Hematopoietic multipotent progenitor cell treated with erythropoietin and hydrocortisone succinate and interleukin-3 and kit ligand, for 15 days (in vitro differentiated cells): ENCODE measurements around the gene FXYD5.
"Not testable (repeated sequence)": the region's sequence is repeated elsewhere in the genome, so short reads cannot be mapped to it uniquely, and the experiment has no call there.

Experiments used
- DNase-seq: peaks from one replicate; pipeline ENCODE4 v3.0.0-alpha.2; 2015; ENCODE audit warnings: low spot score

Gene FXYD5

DNA sequence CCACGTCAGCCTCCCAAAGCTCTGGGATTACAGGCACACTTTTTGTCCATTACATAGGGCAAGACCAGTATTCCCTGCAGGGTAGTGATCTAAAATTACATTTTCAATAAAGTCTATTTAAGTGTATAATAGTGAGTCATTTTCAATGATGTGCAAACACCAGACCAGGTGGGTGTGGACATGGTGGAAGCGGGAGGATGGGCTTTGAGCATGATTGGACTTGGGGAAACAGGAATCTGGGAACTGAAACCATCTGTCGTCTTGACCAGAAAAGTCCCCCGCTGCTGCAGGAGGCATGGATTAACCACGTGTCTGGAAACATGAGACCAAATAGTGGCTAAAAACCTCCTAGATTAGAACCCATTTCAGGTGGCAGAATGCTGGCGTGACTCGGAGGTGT lies 34.0 kb upstream of the FXYD5 start:
- no peak for DNase-seq

DNA sequence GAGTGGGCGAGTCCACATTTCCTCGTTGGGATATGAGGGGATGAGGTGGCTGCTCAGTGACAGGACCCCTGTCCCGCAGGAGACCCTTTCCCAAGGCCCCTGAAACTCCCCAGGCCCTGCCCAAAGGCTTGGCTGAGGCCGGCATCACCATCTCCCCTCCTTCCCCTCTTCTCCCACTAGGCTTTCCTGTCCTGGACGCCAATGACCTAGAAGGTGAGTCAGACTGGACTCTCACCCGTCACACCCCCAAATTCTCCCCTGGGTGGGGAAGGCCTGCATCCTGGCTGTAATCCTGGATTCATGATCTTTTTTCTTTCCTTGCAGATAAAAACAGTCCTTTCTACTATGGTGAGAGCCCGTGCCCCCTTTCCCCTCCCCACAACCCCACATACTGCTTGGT lies 33.6 kb upstream of the FXYD5 start:
- DNase-seq = no peak

DNA sequence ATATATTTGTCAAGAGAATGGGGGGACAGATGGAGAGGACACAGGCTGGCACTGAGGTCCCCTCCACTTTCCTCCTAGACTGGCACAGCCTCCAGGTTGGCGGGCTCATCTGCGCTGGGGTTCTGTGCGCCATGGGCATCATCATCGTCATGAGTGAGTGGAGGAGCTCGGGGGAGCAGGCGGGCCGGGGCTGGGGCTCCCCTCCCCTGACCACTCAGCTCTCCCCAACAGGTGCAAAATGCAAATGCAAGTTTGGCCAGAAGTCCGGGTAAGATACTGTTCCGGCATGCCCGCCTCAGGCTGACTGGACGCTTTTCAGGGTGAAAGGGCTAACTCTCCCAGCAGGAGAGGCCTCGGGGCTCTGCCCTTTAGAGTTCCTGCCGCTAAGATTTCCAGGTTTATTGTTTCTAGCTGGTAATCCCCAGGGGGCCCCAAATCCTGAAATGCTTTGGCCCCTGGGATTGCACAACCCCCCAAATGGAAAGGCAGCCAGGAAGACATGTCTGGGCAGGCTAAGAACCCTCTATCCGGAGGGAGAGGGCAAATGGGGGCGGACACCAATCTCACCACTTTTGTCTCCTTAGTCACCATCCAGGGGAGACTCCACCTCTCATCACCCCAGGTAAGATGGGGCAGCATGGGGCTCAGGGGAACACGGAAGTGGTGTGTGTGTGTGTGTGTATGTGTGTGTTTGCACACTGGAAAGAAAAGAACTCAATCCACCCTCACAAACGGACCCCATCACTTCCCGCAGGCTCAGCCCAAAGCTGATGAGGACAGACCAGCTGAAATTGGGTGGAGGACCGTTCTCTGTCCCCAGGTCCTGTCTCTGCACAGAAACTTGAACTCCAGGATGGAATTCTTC lies 31.6 kb upstream of the FXYD5 start:
- no peak for DNase-seq

DNA sequence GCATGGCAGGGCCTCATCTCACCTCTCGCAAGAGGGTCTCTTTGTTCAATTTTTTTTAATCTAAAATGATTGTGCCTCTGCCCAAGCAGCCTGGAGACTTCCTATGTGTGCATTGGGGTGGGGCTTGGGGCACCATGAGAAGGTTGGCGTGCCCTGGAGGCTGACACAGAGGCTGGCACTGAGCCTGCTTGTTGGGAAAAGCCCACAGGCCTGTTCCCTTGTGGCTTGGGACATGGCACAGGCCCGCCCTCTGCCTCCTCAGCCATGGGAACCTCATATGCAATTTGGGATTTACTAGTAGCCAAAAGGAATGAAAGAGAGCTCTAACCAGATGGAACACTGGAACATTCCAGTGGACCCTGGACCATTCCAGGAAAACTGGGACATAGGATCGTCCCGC lies 31.0 kb upstream of the FXYD5 start:
- DNase-seq = peak; percentile 20

DNA sequence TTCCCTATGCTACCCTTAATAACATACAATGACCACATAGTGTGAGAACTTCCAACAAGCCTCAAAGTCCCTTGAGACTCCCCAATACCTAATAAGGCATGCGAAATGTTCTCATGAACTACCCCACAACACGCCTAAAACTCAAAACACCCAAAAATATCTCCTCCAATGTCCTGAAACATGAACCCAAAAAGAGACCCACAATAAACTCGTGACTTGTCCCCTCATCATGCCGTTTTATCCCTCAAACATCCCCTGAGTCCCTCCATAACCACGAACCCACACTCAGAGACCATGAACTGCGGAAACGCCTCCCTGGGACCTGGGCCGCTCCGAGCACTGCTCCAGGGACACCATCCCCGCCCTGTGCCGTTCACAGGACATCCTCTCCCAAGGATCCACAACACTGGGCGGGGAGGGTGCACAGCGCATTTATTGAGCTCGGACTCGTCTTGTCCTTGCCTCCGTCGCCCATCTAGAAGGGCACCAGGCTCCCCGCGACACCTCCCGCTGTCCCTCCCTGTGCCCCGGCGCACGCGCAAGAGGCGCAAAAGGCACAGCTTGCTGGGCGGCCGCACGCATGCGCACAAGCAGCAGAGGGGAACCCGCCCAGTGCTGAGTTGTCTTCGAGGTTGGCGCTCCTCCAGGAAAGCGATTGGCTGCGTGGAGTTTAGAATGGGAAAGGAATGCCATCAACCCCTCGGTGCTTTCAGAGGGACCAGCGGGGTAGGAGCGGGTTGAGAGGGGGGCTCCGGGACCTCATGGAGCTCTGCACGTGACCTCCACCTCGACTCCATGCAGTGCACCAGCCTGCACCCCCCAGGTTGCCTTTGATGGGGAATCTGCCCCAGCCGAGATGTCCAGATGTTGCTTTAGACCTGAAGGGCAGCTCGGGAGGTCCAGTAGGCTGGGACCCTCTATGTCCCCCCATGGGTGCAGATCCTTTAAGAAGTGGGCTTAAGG lies 30.2 kb upstream of the FXYD5 start:
- DNase-seq = peak; percentile 95

DNA sequence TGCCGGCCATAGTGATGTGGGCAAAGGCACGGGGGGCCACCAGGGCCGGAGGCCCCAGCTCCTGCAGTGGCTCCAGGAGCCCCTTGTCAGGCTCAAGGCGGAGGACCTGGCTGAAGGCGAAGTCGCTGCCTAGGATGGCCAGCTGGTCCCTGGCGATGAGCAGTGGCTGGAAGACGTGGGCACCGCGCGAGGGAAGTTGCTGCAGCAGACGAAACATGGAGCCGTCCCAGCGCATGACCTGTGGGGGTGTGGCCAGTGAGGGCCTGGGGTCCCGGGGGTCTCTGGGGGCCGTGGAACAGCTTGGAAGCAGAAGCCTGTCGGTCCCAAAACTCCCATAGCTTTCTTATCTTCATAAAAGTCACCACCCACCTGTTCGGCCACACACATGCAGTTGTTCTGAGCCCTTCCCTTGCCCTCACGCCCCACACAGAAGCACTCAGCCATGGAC lies 29.2 kb upstream of the FXYD5 start:
- DNase-seq = no peak

DNA sequence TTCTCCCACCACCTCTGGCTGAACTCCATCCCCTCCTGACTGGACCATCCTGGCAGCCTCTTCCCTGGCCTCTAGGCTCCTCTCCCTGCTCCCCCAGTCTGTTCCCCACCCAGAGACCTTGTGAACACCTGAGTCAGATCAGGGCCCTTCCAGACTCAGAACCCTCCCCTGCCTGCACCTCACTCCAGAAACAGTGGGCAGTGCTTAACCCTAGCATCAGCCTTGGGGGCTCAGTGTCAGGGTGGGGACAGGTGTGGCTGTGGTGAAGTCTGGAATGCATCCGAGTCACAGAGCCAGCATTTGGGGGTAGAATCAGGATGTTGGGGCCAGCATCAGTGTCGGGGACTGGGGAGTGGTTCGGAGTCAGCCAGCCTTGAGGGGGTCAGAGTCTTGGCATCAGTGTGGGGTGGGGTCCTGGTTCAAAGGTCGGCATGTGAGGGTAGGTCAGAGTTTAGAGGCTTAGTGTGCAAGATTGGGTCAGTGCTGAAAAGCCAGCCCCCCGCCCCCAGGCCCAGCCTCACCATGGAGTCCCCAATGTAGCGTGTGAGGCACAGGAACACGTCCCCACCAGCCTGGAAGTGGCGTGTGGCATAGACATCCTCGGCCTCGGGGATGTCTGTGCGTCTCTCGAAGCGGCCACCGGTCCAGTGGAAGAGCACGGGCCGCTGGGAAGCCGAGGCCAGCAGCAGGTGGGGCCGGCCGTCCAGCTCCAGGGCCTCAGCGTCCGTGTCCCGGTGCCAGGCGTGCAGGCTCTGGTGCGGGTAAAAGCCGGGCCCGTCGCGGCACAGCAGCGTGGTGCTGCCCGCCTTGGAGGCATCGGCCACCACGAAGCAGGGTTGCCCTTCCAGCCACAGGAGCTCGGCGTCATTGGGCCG lies 28.5 kb upstream of the FXYD5 start:
- no peak for DNase-seq

DNA sequence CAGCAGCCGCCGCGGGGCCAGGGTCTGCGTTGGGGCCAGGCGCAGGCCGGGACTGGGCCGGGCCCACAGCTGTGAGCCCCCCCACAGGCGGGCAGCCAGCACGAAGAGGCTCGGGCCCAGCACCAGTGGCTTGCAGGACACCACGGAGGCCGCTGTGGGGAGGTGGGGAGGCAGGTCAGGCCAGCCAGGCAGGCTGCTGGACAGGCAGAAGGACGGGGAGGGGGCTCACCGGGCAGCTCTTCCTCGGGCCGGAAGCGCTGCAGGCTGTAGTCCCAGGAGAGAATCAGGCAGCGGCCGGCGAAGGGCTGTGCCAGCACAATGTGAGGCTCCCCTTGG lies 27.9 kb upstream of the FXYD5 start:
- no peak for DNase-seq

DNA sequence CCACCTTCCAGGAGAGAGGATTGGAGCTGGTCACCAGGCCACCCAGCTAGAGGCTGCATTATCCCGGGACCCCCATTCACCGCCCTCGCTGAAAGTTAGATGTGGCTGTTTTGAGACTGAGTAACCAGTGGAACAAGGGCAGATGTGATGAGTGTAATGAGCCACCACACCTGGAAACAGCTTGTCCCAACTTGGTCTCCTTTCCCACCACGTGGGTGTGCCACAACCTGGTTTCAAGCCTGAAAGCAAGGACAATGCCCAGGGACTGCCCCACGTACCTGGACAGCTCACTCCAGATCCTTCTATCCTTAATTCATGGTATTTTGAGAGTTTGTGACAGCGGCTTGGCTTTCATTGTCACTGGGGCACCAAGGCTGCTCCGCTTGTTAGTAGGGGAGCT lies 26.7 kb upstream of the FXYD5 start:
- no peak for DNase-seq

DNA sequence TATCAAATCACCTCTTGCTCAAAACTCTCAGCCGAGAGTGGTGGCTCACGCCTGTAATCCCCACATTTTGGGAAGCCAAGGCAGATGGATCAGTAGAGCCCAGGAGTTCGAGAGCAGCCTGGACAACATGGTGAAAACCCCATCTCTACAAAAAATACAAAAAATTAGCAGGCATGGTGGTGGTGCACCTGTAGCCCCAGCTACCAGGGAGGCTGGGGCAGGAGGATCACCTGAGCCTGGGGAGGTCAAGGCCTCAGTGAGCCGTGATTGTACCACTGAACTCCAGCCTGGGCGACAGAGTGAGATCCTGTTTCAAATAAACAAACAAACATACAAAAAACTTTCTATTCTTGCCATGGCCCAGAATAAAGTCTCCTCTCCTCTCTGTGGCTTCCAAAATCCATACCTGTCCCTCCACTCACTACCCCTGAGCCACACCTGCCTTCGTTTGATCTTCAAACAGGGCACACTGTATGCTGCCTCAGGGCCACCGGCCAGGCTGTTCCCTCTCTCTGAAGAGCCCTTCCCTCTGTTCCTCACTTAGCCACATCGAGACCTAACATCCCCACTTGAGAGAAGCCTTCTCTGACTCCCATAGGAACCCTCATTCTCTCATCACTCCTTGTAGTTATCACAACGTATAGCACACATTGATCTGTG lies 26.0 kb upstream of the FXYD5 start:
- no peak for DNase-seq

DNA sequence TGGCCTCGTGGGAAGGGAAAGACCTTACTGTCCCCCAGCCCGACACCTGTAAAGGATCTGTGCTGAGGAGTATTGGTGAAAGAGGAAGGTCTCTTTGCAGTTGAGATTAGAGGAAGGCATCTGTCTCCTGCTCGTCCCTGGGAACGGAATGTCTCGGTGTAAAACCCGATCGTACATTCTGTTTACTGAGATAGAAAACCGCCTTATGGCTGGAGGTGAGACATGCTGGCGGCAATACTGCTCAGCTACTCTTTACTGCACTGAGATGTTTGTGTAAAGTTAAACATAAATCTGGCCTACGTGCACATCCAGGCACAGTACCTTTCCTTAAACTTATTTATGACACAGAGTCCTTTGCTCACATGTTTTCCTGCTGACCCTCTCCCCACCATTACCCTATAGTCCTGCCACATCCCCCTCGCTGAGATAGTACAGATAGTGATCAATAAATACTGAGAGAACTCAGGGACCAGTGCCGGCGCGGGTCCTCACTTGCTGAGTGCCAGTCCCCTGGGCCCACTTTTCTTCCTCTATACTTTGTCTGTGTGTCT lies 24.7 kb upstream of the FXYD5 start:
- DNase-seq = not testable (repeated sequence)

DNA sequence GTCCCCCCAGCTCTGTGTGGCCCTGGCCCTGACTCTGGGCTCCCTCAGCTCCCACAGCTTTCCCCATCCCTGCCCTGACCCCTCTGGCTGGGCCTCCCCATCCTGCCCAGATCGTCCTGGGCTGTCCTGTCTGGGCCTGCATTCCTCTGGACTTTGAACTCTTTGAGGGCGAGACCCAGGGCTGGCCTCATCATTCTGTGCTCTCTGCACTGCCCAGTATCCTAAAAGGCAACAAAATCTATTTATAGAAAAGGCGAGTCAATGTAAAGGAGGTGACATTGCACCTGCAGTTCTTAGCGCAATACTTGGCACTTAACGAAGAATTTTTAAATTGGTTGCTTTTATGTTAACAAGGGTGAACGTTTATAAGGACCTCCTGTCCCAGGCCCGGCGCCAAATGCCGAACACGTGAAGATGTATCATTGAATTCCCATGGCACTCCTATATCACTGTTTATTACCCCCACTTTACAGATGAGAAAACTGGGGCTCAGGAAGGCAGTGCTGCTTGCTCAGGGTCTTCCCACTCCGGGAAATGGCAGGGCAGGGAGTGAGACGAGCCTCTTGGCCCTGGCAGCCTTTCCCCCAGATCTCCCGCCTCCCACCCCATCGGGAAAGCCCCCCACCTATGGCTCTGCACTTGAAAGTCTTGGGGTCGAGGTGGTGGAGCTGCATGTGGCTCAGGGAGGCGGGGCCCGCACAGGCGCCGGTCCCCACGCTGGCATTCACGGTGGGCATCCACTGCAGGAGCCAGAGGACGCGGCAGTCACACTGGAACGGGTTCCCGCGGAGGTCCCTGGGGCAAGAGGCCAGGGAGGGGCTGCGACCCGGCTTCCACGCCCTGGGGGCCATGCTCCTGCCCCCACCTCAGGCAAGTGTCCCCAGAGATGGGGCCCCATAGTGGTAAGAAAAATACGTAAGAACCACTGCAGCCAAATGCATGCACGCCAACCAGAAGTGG lies 23.5 kb upstream of the FXYD5 start:
- no peak for DNase-seq

DNA sequence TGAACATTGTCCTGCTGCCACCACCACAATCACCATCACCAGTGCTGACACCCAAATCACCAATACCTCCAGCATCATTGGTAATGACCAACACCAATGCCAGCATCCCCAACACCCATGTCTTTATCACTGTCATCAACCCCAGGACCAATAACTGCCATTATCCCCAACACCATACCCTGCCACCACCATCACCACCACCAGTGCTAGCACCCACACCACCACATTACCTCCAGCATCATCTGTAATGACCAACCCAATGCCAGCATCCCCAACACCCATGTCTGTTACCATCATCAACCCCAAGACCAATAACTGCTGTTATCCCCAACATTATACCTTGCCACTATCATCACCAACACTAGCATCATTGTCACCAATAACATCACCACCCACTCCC lies 22.3 kb upstream of the FXYD5 start:
- DNase-seq = no peak

DNA sequence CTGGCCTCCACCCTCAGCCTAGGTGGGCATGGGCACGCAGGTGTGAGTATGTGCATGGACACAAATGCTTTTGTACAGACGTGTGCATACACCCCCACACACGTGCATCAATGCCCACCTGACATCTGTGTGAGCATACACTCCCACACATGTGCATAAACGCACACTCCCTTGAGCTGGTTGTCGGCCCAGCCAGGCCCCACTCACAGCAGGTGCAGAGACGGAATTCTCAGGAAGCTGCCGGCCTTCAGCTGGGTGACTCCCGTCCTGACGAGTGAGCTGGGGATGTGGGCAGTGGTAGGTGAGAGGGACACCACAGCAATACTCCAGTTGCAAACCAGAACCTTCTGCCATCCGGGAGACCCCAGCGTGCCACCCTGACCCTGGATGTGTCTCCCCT lies 20.7 kb upstream of the FXYD5 start:
- DNase-seq = no peak

DNA sequence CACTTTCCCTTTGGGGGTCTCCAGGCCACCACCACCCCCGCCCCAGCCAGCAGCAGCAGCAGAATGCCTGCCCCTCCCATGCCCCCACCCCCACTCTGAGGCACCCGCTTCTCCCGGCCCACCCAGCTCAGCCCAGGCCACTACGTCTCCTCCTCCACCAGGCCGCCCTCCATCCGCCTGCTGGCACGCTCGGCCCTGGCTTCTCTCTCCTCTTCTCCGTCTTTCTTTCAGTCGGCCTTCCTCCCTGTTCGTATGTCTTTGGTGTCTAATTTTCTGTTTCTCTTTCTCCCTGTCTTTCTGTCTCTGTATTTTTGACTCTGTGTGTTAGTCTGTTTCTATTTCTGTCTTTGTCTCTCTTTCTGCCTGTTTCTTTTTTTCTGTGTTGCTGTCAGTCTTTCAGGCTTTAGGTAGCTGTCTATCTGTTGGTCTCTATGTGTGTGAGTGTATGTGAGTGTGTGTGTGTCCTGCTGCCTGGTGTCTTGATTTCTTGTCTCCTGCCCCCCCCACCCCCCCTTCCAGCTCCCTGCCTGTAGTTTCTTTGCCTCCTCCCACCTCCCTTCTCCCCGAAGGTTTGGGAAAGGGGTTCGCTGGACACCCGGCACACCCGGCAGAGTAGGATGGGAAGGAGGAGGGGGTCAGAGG lies 19.8 kb upstream of the FXYD5 start, which contains the start of gene LGI4:
Gene LGI4, minus strand, starts transcription at position 459 of the 642 bp plus-strand sequence. Its CDS starts 379 bp downstream, at position 80.
- no peak for DNase-seq

DNA sequence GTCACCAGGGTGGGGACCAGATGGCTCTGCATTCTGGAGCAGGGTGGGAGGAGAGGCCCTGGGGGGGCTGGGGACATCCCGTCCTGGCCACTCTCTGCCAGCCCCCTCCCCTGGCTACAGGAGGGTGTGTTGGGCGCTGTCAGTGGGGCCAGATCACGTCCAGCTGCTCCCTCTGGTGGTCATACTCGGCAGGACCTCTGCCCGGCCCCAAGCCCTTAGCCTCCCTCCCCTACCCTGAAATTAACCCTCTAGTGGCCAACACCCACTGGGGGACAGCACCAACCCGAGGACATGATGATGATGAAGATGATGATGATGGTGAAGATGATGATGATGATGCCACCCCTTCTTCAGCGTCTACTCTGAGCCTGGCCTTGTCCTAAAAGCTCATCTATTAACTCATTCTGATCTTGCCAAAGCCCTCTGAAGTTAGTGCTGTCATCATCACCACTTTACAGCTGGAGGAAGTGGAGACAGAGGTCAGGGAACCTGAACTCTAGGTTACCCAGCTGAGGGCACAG lies 19.1 kb upstream of the FXYD5 start:
- peak; percentile 65 for DNase-seq

DNA sequence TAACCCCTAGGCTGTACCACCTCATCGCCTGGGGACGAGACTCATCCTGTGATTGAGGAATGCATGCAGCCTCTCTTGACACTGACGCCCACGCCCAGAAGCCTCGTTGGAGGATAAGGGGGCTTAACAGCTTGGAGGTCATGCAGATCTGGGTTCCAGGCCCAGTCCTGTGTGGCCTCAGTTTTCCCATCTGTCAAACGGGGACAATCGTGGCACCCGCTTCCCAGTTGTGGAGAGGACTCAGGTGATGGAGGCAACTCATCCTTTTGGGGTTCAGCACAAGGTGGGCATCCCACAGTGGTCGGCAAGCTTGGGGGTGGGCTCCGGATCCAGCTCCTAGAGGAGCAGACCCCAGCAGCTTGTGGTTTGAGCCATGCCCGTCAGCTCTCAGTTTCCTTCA lies 18.3 kb upstream of the FXYD5 start:
- no peak for DNase-seq

DNA sequence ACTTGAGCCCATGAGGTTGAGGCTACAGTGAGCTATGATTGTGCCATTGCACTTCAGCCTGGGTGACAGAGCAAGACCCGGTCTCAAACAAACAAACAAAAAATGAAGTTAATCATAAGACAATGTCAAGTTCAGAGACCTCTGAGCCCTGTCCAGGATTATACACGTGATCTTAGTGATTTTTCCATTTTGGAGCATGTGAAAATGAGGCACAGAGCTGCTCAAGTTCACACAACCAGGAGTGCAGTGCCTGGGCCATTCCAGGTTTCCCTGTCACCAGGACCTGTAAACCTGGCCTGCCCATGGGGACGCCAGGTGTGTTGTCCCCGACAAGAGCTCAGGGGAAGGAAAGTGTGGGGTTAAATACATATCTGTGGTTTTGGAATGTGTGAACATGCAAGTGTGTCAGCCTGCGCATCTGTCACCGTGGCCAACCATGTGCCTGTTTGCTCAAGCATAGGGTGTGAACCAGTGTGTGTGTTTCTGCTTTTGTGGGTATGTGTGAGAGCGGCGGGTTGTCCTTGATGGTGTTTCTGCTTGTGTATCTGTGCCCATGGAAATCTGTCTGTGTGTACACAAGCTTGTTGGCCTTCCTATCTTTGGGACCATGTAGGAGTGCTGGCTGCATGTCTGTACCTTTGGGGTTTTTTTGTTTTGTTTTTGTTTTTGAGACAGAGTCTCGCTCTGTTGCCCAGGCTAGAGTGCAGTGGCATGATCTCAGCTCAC lies 17.4 kb upstream of the FXYD5 start:
- no peak for DNase-seq
